Measurements from ENCODE around the gene OR2V1.
"Not testable (repeated sequence)": the region's sequence is repeated elsewhere in the genome, so short reads cannot be mapped to it uniquely, and the experiment has no call there.

OR2V1 gene

DNA sequence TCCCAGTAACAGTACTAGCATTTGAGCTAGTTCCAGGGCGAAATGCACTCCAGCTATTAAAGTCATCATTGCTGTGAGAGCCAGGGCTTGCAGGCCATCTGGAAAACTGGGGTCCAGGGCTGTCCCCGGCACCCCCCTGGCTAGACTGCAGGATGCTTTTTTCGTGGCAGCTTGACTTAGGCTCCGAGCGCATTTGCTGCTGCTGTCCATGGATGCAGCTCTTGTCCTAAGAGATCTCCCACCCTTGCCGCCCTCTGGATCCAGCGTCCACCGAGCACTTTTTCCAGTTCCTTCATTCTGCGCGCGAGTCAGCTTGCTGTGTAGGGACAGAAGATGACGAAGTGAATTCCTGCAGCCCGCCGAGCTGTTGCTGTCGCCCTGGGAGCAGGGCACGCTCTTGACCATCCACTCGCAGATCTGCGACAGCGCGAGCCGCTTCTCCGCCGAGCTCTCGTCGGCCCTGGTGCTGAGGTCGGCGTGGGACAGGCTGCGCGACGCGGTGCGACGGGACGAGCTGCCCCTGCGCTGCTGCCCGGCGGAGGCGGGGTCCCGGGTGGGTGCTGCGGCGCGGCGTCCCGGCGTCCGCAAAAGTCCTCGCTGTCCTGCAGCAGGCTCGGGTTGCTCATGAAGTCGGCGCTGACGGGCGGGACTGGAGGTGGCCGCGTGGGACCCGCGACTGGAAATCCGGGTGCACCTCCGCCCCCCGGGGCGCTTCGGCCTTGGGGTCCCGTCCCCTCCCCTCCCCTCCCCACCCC, 30.7 kb downstream of the OR2V1 start:
- DNase-seq, result no peak

DNA sequence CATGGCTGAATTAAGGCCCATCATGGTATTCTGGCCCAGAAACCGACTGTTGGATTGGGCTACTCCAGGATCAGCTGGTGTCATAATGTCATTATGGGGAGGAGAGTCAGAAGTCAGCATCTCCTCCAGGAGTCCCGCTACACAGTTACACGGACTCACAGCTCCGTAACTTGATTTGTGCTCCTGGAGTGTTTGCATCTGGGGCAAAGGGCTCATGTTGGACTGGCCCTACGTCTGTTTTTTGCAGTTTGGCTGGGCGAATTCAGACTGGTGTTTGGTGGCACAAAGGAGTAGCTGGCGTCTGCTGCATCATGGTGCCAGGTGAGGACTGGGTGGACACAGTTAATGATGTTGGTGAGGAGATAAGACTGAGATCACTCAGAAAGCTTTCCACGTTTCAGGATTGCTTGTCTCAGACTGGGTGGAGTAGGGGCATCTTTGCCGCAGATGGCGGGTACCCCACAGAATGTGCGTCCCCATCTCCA, 31.3 kb downstream of the OR2V1 start:
- no peak for DNase-seq

GRCh38 chr5:181098762-181099601, 32.0 kb downstream of the OR2V1 start:
- no peak for DNase-seq

DNA sequence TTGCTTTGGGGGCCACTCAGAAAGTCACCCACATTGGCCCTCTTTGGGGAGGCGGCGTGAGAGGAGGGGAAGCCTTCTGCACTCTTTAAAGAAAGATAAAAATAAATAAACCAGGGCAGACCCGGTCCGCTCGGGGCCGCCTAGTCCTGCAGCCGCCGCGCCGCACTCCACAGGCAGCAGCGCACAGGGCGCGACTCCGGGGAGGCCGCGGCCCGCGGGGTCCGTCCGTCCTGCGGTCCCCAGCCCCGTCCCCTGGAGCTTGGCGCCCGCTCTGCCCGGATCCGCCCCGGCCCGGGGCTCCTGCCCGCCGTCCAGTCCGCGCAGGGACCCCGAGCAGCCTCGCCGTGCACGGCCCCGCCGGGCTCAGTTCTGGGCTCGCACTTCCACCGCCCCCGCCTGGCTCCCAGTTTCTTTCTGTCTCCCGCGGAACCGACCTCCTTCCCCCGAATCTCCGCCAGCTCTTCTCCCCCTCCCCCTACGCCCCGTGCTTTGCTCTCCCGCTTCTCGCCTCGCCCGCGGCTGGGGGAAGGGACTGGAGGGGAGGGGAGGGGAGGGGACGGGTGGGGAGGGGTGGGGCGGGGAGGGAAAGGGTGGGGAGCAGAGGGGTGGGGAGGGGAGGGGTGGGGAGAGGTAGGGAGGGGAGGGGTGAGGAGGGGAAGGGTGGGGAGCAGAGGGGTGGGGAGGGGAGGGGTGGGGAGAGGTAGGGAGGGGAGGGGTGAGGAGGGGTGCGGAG, 33.0 kb downstream of the OR2V1 start:
- DNase-seq, result not testable (repeated sequence)

GRCh38 chr5:181097383-181097753, 33.6 kb downstream of the OR2V1 start:
- not testable (repeated sequence) for DNase-seq

- not testable (repeated sequence) for DNase-seq
Measured at GRCh38 chr5:181096721-181097382, 34.1 kb downstream of the OR2V1 start.

- not testable (repeated sequence) for DNase-seq
Measured at GRCh38 chr5:181095162-181095561, 35.8 kb downstream of the OR2V1 start.

DNA sequence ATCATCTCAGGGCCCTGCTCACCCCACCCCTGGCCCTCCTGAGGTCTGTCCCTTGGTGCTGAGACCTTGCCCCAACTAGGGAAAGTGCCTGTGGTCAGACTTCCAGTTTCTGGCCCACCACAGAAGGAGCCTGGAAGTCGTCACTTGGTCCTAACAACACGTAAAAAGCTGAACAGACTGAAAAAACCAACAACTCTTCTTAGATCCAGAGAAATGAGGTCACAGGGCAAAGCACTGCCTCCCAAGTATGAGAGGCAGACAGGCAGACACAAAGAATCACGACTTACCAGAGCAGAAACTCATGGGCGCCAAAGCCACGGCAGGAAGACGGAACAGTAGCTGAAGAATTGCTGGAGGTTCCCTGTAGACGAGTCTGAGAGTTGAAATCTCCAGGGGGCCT, 38.5 kb downstream of the OR2V1 start:
- DNase-seq, result no peak

DNA sequence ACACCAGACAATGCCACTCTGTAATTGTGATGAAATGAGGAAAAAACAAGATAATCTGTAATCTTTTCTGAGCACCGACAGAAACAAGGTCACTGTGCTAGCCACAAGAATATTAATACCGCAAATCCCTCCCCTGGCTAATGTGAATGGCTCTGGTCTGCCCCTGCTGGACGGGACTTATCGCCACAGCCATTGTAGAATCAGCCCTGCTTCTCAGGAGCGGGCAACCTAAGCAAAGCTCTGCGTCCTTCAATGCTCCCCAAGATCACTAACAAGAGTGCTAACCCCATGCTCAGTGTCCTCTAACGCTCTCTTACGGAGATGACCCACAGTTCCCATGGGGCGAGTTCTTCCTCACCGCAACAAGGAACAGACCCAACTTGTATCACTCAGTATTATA, 42.7 kb downstream of the OR2V1 start:
- no peak for DNase-seq

DNA sequence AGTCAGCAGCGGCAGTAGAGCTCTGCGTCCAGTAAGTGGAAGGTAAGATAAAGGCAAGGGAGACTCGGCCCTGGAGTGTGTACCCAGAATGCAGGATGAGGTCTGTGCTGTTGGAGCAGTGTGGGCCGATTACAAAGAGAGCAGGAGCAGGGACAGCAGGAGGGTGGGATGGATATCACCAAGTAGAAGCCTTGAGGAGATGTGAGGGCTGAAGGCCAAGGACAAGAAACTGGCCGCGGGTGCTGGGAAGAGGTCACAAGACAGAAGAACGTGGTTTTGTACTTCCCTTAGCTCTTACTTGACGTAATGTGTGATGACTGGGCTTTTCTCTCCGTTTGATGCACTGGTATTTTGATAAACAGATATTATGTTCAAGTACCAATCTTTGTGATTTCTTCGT, 43.7 kb downstream of the OR2V1 start:
- DNase-seq, result no peak

- no peak for DNase-seq
Measured at GRCh38 chr5:181086884-181087205, 44.1 kb downstream of the OR2V1 start.

GRCh38 chr5:181086026-181086883, 44.7 kb downstream of the OR2V1 start:
- DNase-seq, result no peak

GRCh38 chr5:181084621-181085195, 46.3 kb downstream of the OR2V1 start:
- DNase-seq, result no peak

DNA sequence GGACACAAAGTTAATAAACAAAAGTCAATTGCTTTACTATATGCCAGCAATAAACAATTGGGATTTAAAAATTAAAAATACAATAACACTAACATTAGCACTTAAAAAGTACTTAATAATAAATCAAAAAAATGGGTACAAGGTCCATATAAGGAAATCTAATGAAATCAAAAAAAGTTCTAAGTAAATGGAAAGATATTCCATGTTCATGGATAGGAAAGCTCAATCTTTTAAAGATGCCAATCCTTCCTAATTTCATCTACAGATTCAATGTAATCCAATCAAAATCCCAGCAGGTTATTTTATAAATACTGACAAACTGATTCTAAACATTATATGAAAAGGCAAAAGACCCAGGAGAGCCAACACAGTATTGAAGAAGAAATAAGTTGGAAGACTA, 49.0 kb downstream of the OR2V1 start:
- no peak for DNase-seq

DNA sequence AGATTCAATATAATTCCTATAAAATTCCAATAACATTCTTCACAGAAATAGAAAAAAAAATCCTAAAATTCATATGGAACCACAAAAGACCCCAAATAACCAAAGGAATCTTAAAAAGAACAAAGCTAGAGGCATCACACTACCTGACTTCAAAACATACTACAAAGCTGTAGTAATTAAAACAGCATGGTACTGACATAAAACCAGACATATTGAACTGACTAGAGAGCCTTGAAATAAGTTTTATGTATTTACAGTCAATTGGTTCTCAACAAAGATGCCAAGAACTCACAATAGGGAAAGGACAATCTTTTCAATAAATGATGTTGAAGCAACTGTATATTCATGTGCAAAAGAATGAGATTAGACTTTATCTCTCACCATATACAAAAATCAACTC, 54.0 kb downstream of the OR2V1 start:
- no peak for DNase-seq
